Astrocyte (in vitro differentiated cells and primary cell): Measurements from ENCODE around the gene ZIC1. TPM values are rescaled to one million over a fixed set of nuclear protein-coding genes. Genes with fewer than 3 reads are reported as not detected.

Experiments used
- DNase-seq: peaks from one replicate; pipeline ENCODE4 v3.0.0-alpha.2; 2010; ENCODE audit warnings: low read depth
- FAIRE-seq: peaks from 2 replicates; lab custom pipeline; 2011; peaks lifted over from hg19 to GRCh38; lab: Jason Lieb, UNC
- H2AFZ ChIP-seq: 2 replicates; pipeline ENCODE4 v1.6.0; 2012; ENCODE audit warnings: low read depth, low read length, inconsistent platforms
- H3K27ac ChIP-seq: 2 replicates; pipeline ENCODE4 v1.5.1; 2011; ENCODE audit warnings: low read depth, low read length, inconsistent platforms
- H3K27me3 ChIP-seq: 2 replicates; pipeline ENCODE4 v1.6.0; 2011; ENCODE audit warnings: low read length, inconsistent platforms; ENCODE audit not compliant: insufficient read depth
- H3K36me3 ChIP-seq: 2 replicates; pipeline ENCODE4 v1.5.1; 2011; ENCODE audit warnings: low read length, inconsistent platforms; ENCODE audit not compliant: insufficient read depth
- H3K4me1 ChIP-seq: 2 replicates; pipeline ENCODE4 v1.5.1; 2011; ENCODE audit warnings: low read length, inconsistent platforms; ENCODE audit not compliant: insufficient read depth
- H3K4me2 ChIP-seq: 2 replicates; pipeline ENCODE4 v1.6.0; 2012; ENCODE audit warnings: low read length, inconsistent platforms
- H3K4me3 ChIP-seq: 2 replicates; pipeline ENCODE4 v1.5.1; 2011; ENCODE audit warnings: low read depth, mild to moderate bottlenecking, low read length, inconsistent platforms; ENCODE audit not compliant: insufficient read depth
- H3K79me2 ChIP-seq: 2 replicates; pipeline ENCODE4 v1.6.0; 2012; ENCODE audit warnings: mild to moderate bottlenecking, low read length, inconsistent platforms; ENCODE audit not compliant: insufficient read depth
- H3K9ac ChIP-seq: 2 replicates; pipeline ENCODE4 v1.6.0; 2012; ENCODE audit warnings: mild to moderate bottlenecking, low read length, inconsistent platforms
- H3K9me3 ChIP-seq: 2 replicates; pipeline ENCODE4 v1.5.1; 2012; ENCODE audit warnings: low read depth, mild to moderate bottlenecking, low read length, inconsistent platforms; ENCODE audit not compliant: insufficient read depth
- H4K20me1 ChIP-seq: 2 replicates; pipeline ENCODE4 v1.6.0; 2012; ENCODE audit warnings: low read length, inconsistent platforms; ENCODE audit not compliant: insufficient read depth
- H3K27ac Mint-ChIP-seq: one replicate; pipeline ENCODE4 v1.8.0; 2021; ENCODE audit warnings: mild to moderate bottlenecking, mixed read lengths; ENCODE audit not compliant: unreplicated experiment
- H3K27me3 Mint-ChIP-seq: one replicate; pipeline ENCODE4 v1.8.0; 2021; ENCODE audit warnings: low read depth, mixed read lengths; ENCODE audit not compliant: unreplicated experiment
- H3K36me3 Mint-ChIP-seq: one replicate; pipeline ENCODE4 v1.8.0; 2021; ENCODE audit warnings: low read depth, mixed read lengths; ENCODE audit not compliant: unreplicated experiment
- H3K4me1 Mint-ChIP-seq: one replicate; pipeline ENCODE4 v1.8.0; 2021; ENCODE audit warnings: low read depth, mixed read lengths; ENCODE audit not compliant: unreplicated experiment
- H3K4me3 Mint-ChIP-seq: one replicate; pipeline ENCODE4 v1.8.0; 2021; ENCODE audit warnings: mild to moderate bottlenecking, moderate library complexity, mixed read lengths; ENCODE audit not compliant: unreplicated experiment
- H3K9me3 Mint-ChIP-seq: one replicate; pipeline ENCODE4 v1.8.0; 2021; ENCODE audit warnings: mild to moderate bottlenecking, mixed read lengths; ENCODE audit not compliant: unreplicated experiment
- CTCF ChIP-seq: IDR thresholded peaks from 2 replicates; pipeline ENCODE4 v1.5.1; 2011; ENCODE audit warnings: low read depth, mild to moderate bottlenecking, inconsistent platforms, low read length, moderate library complexity; ENCODE audit not compliant: insufficient read depth
- EZH2 ChIP-seq: IDR thresholded peaks from 2 replicates; pipeline ENCODE4 v1.6.1; 2012; ENCODE audit warnings: mild to moderate bottlenecking, low read length, inconsistent platforms; ENCODE audit not compliant: insufficient read depth
- total RNA-seq: library from RNA; stranded (reverse); gene quantifications from 2 replicates; pipeline ENCODE4 v1.2.1, GENCODE V29; 2021

The ZIC1 gene
- total RNA-seq, 1 donor from 2014 or later = 0.30 TPM

GRCh38 chr3:147411815-147412241, 2.7 kb downstream of the ZIC1 start:
- FAIRE-seq (no peak), DNase-seq (no peak)
- Mint-ChIP-seq H3K4me1 (peaks cover 4% of the 10 kb centered on the region), H3K4me3 (no peak overlapping the region), H3K36me3 (no peaks in the 10 kb centered on the region), H3K27me3 (peaks cover 85% of the 10 kb centered on the region), H3K9me3 (peaks cover 27% of the 10 kb centered on the region), H3K27ac (peak overlapping the region; percentile 85)
- H3K27me3 ChIP-seq = peaks cover 56% of the 10 kb centered on the region
- TF ChIP-seq CTCF (no peak), EZH2 (no peak)
- H3K9me3 ChIP-seq = no peaks in the 10 kb centered on the region
- peak overlapping the region; percentile 82 for H3K4me3 ChIP-seq
- H3K27ac ChIP-seq = peak overlapping the region; percentile 84
- peaks cover 13% of the 10 kb centered on the region for H3K4me1 ChIP-seq
- no peak overlapping the region for H2AFZ ChIP-seq
- H3K9ac ChIP-seq = peak overlapping the region; percentile 93
- H3K79me2 ChIP-seq = peaks cover 76% of the 10 kb centered on the region
- peak overlapping the region; percentile 88 for H3K4me2 ChIP-seq
- H4K20me1 ChIP-seq = peaks cover 13% of the 10 kb centered on the region
- peaks cover 4% of the 10 kb centered on the region for H3K36me3 ChIP-seq

DNA sequence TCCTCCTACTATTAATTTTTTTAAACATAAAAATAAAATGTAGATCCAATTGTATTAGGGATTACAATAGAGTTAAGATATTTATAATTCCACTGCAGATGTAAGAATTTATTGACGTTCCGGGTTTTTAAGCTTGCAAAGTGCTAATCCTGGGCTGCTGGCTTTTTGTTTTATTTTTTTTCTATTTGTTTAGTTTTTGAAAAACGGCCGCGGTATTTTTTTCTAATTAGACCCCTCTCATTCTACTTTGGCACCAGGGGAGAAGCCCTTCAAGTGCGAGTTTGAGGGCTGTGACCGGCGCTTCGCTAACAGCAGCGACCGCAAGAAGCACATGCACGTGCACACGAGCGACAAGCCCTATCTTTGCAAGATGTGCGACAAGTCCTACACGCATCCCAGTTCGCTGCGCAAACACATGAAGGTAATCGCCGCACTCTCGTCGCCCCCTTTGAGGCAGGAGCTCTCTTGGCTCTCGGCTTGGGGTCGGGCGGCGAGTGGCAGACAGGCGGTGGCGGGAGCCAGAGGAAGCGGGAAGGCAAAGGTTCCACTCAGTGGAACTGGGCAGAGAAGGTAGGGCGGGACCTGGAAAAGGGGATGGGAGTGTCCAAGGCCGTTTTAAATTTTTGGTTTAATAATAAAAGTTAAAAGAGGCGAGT, 3.2 kb downstream of the ZIC1 start:
- Mint-ChIP-seq H3K9me3 (peaks cover 27% of the 10 kb centered on the region), H3K27me3 (peaks cover 85% of the 10 kb centered on the region), H3K36me3 (no peaks in the 10 kb centered on the region), H3K4me3 (no peak overlapping the region), H3K4me1 (peaks cover 4% of the 10 kb centered on the region), H3K27ac (peak overlapping the region; percentile 77)
- peaks cover 71% of the 10 kb centered on the region for H3K79me2 ChIP-seq
- peaks cover 7% of the 10 kb centered on the region for H3K4me1 ChIP-seq
- peak overlapping the region; percentile 88 for H3K4me2 ChIP-seq
- peaks cover 4% of the 10 kb centered on the region for H3K36me3 ChIP-seq
- no peaks in the 10 kb centered on the region for H3K9me3 ChIP-seq
- TF ChIP-seq CTCF = no peak
- peak; percentile 89 for TF ChIP-seq EZH2
- H3K27me3 ChIP-seq = peaks cover 54% of the 10 kb centered on the region
- H3K9ac ChIP-seq = peak overlapping the region; percentile 93
- no peak overlapping the region for H2AFZ ChIP-seq
- FAIRE-seq (no peak), DNase-seq (no peak)
- H3K4me3 ChIP-seq = peak overlapping the region; percentile 82
- peaks cover 13% of the 10 kb centered on the region for H4K20me1 ChIP-seq
- peak overlapping the region; percentile 84 for H3K27ac ChIP-seq
